GM18505 (cell line): Measurements from ENCODE around the gene SETBP1.
"Not testable (repeated sequence)": the region's sequence is repeated elsewhere in the genome, so short reads cannot be mapped to it uniquely, and the experiment has no call there.

Experiments
- ATAC-seq: cut with Tn5 transposase; IDR thresholded peaks from one replicate; pipeline ENCODE4 v1.9.1; 2021; ENCODE audit not compliant: unreplicated experiment
- POLR2A ChIP-seq: IDR thresholded peaks from 4 replicates; pipeline ENCODE4 v1.6.1; 2011; ENCODE audit warnings: borderline replicate concordance; ENCODE audit not compliant: insufficient read depth, insufficient read length; ENCODE audit errors: extremely low read depth

The SETBP1 gene

GRCh38 chr18:44792456-44793061 lies 111.9 kb downstream of the SETBP1 start:
- ATAC-seq = no peak
- no peak for TF ChIP-seq POLR2A

- ATAC-seq = no peak
- TF ChIP-seq POLR2A = no peak
Measured at GRCh38 chr18:44793194-44793593, 112.5 kb downstream of the SETBP1 start.

- no peak for TF ChIP-seq POLR2A
- ATAC-seq = no peak
Measured at GRCh38 chr18:44793685-44794084, 113.0 kb downstream of the SETBP1 start.

- TF ChIP-seq POLR2A = no peak
- ATAC-seq = no peak
Measured at GRCh38 chr18:44795241-44795640, 114.6 kb downstream of the SETBP1 start.

GRCh38 chr18:44796429-44797428 lies 116.0 kb downstream of the SETBP1 start:
- ATAC-seq = no peak
- no peak for TF ChIP-seq POLR2A

- no peak for ATAC-seq
- TF ChIP-seq POLR2A = no peak
Measured at GRCh38 chr18:44798433-44799048, 117.9 kb downstream of the SETBP1 start.

GRCh38 chr18:44799382-44799906 lies 118.8 kb downstream of the SETBP1 start:
- ATAC-seq = peak; percentile 51

GRCh38 chr18:44799907-44800421 lies 119.3 kb downstream of the SETBP1 start:
- ATAC-seq = peak; percentile 48
- no peak for TF ChIP-seq POLR2A

More at GRCh38 chr18:44799382-44799906, 118.8 kb downstream of the SETBP1 start:
- no peak for TF ChIP-seq POLR2A

GRCh38 chr18:44800766-44801165 lies 120.1 kb downstream of the SETBP1 start:
- ATAC-seq = not testable (repeated sequence)

GRCh38 chr18:44801781-44802180 lies 121.1 kb downstream of the SETBP1 start:
- ATAC-seq = no peak
- no peak for TF ChIP-seq POLR2A

GRCh38 chr18:44802508-44802907 lies 121.8 kb downstream of the SETBP1 start:
- no peak for TF ChIP-seq POLR2A
- ATAC-seq = no peak

- TF ChIP-seq POLR2A = no peak
- ATAC-seq = no peak
Measured at GRCh38 chr18:44803019-44803650, 122.4 kb downstream of the SETBP1 start.

GRCh38 chr18:44804033-44804432 lies 123.3 kb downstream of the SETBP1 start:
- no peak for ATAC-seq
- no peak for TF ChIP-seq POLR2A

GRCh38 chr18:44805176-44805575 lies 124.5 kb downstream of the SETBP1 start:
- no peak for TF ChIP-seq POLR2A
- ATAC-seq = no peak
